ENCODE results near the gene XAF1.

- TF ChIP-seq EHMT2 (IDR thresholded peaks at IDR 0.05; ENCODE audit: low read depth) (no peak), EP300 (IDR thresholded peaks at IDR 0.05) (no peak), GATA3 (IDR thresholded peaks at IDR 0.05; ENCODE audit: borderline replicate concordance) (no peak), SREBF2 (IDR thresholded peaks at IDR 0.05) (no peak)
- TF ChIP-seq, protein P1, sequence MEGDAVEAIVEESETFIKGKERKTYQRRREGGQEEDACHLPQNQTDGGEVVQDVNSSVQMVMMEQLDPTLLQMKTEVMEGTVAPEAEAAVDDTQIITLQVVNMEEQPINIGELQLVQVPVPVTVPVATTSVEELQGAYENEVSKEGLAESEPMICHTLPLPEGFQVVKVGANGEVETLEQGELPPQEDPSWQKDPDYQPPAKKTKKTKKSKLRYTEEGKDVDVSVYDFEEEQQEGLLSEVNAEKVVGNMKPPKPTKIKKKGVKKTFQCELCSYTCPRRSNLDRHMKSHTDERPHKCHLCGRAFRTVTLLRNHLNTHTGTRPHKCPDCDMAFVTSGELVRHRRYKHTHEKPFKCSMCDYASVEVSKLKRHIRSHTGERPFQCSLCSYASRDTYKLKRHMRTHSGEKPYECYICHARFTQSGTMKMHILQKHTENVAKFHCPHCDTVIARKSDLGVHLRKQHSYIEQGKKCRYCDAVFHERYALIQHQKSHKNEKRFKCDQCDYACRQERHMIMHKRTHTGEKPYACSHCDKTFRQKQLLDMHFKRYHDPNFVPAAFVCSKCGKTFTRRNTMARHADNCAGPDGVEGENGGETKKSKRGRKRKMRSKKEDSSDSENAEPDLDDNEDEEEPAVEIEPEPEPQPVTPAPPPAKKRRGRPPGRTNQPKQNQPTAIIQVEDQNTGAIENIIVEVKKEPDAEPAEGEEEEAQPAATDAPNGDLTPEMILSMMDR (IDR thresholded peaks at IDR 0.05), result no peak
Measured at GRCh38 chr17:6711681-6712057, 44.2 kb upstream of the XAF1 start.

Data from A549 (cell line).